Measurements from ENCODE around the gene LMO7. TPM values are rescaled to one million over a fixed set of nuclear protein-coding genes. Genes with fewer than 3 reads are reported as not detected.

The LMO7 gene
- total and polyA plus RNA-seq, 4 donors = 17.5 to 69.6 (median 38.2) TPM

DNA sequence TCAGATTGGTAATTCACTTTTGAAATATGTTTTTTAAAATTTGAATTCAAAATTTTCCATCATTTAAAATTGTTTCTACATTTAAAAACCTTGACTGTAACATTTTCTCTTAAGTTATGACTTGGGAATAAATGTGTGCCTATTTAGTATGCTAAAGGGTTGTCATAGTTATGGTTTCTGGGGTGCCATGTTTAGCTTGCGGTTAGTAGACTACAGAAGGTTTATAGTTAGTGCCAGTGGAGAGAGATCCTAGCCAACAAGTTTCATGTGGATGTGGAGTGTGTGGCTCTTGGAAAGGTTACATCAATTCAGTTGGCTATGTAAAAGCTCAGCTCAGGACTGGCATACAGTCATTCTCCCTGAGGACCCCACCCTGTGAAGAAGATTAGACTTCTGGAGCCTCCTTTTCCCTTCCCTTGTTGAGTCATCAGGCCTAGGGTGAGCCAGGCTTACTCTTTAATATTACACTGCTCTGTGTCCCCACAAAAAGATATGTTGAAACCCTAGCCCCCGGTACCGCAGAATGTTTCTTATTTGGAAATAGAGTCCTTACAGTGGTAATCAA lies 20.4 kb downstream of the LMO7 start:
- no peak for TF ChIP-seq FOXA2 (IDR thresholded peaks at IDR 0.05)
- no peak for TF ChIP-seq FOXA1 (IDR thresholded peaks at IDR 0.05)
- TF ChIP-seq GABPA (IDR thresholded peaks at IDR 0.05 in 1 of 2, conservative IDR thresholded peaks at IDR 0.05 in 1 of 2) = no peak
- no peak for TF ChIP-seq HNF4G (IDR thresholded peaks at IDR 0.05)
- no peak for TF ChIP-seq RAD21 (IDR thresholded peaks at IDR 0.05)
- TF ChIP-seq JUND (IDR thresholded peaks at IDR 0.05) = no peak
- DNase-seq (ENCODE audit: low spot score) = no peak
- H3K4me3 ChIP-seq (ENCODE audit: low read depth in 1 of 3, low read length in 3 of 3) = no peak overlapping the region
- no peaks in the 10 kb centered on the region for H3K4me1 ChIP-seq (ENCODE audit: control insufficient read depth in 4 of 4, insufficient read depth in 4 of 4, low read length in 3 of 4)
- no peak overlapping the region for H3K27ac ChIP-seq (ENCODE audit: low read depth in 1 of 2, low read length in 2 of 2)
- no peaks in the 10 kb centered on the region for H3K36me3 ChIP-seq (ENCODE audit: control insufficient read depth in 4 of 4, insufficient read depth in 3 of 4, low read depth in 1 of 4, low read length in 3 of 4)
- no peaks in the 10 kb centered on the region for H3K27me3 ChIP-seq (ENCODE audit: control insufficient read depth in 4 of 4, insufficient read depth in 4 of 4, low read length in 3 of 4)
- H3K9ac ChIP-seq (ENCODE audit: low read depth in 1 of 2, low read length in 2 of 2) = no peak overlapping the region
- over 99% methylated on average over 3 of the region's 3 CpGs for WGBS
- no peaks in the 10 kb centered on the region for H3K9me3 ChIP-seq (ENCODE audit: control insufficient read depth in 4 of 4, low read length in 3 of 4)

DNA sequence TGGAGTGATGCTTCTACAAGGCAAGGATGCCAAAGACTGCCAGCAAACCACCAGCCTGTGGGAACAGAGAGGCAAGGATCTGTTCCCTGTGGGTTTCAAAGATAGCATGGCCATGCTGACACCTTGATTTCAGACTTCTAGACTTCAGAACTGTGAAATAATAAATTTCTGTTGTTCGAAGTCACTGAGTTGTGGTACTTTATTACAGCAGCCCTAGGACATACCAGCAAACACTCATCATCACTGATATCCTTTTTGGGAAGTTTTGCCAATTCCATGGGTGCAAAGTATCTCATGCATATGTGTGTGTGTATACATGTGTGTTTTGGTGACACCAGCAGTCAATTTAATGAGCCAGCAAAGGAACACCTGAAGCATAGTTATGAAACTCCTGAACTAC lies 21.0 kb downstream of the LMO7 start:
- Histone ChIP-seq H3K36me3 (ENCODE audit: control insufficient read depth in 4 of 4, insufficient read depth in 3 of 4, low read depth in 1 of 4, low read length in 3 of 4) (no peaks in the 10 kb centered on the region), H3K4me1 (ENCODE audit: control insufficient read depth in 4 of 4, insufficient read depth in 4 of 4, low read length in 3 of 4) (no peaks in the 10 kb centered on the region), H3K9me3 (ENCODE audit: control insufficient read depth in 4 of 4, low read length in 3 of 4) (no peaks in the 10 kb centered on the region), H3K27me3 (ENCODE audit: control insufficient read depth in 4 of 4, insufficient read depth in 4 of 4, low read length in 3 of 4) (no peaks in the 10 kb centered on the region), H3K9ac (ENCODE audit: low read depth in 1 of 2, low read length in 2 of 2) (no peak overlapping the region), H3K27ac (ENCODE audit: low read depth in 1 of 2, low read length in 2 of 2) (no peak overlapping the region), H3K4me3 (ENCODE audit: low read depth in 1 of 3, low read length in 3 of 3) (no peak overlapping the region)
- TF ChIP-seq NR2F2 (IDR thresholded peaks at IDR 0.05) (no peak), RAD21 (IDR thresholded peaks at IDR 0.05) (no peak), HNF4G (IDR thresholded peaks at IDR 0.05) (no peak), SP1 (IDR thresholded peaks at IDR 0.05) (no peak), GABPA (IDR thresholded peaks at IDR 0.05 in 1 of 2, conservative IDR thresholded peaks at IDR 0.05 in 1 of 2) (no peak), EGR1 (IDR thresholded peaks at IDR 0.05; ENCODE audit: low read depth in 2 of 2) (no peak), JUND (IDR thresholded peaks at IDR 0.05) (no peak), RXRA (IDR thresholded peaks at IDR 0.05) (no peak), HNF4A (conservative IDR thresholded peaks at IDR 0.05) (no peak), TAF1 (conservative IDR thresholded peaks at IDR 0.05) (no peak), FOXA1 (IDR thresholded peaks at IDR 0.05) (no peak), ZBTB33 (IDR thresholded peaks at IDR 0.05) (no peak), CTCF (IDR thresholded peaks at IDR 0.05; ENCODE audit: low read depth, low read length, missing input control) (no peak), MAX (IDR thresholded peaks at IDR 0.05) (no peak)
- TF ChIP-seq, protein P1, sequence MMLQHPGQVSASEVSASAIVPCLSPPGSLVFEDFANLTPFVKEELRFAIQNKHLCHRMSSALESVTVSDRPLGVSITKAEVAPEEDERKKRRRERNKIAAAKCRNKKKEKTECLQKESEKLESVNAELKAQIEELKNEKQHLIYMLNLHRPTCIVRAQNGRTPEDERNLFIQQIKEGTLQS (IDR thresholded peaks at IDR 0.05) = no peak
- TF ChIP-seq, protein P2, sequence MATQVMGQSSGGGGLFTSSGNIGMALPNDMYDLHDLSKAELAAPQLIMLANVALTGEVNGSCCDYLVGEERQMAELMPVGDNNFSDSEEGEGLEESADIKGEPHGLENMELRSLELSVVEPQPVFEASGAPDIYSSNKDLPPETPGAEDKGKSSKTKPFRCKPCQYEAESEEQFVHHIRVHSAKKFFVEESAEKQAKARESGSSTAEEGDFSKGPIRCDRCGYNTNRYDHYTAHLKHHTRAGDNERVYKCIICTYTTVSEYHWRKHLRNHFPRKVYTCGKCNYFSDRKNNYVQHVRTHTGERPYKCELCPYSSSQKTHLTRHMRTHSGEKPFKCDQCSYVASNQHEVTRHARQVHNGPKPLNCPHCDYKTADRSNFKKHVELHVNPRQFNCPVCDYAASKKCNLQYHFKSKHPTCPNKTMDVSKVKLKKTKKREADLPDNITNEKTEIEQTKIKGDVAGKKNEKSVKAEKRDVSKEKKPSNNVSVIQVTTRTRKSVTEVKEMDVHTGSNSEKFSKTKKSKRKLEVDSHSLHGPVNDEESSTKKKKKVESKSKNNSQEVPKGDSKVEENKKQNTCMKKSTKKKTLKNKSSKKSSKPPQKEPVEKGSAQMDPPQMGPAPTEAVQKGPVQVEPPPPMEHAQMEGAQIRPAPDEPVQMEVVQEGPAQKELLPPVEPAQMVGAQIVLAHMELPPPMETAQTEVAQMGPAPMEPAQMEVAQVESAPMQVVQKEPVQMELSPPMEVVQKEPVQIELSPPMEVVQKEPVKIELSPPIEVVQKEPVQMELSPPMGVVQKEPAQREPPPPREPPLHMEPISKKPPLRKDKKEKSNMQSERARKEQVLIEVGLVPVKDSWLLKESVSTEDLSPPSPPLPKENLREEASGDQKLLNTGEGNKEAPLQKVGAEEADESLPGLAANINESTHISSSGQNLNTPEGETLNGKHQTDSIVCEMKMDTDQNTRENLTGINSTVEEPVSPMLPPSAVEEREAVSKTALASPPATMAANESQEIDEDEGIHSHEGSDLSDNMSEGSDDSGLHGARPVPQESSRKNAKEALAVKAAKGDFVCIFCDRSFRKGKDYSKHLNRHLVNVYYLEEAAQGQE (IDR thresholded peaks at IDR 0.05) = no peak
- no peak for DNase-seq (ENCODE audit: low spot score)
- WGBS = 98% methylated on average over 1 of the region's 1 CpG
